Peyer's patch (tissue), 4 donors: ENCODE results near the gene TSPAN18.

Experiments used
- CTCF ChIP-seq, 6 experiments: fragments of 450-650 bp in 4 of 6; fragments of 200-600 bp in 2 of 6; sonication (generic) in 1 of 6; IDR thresholded peaks; one replicate each; pipeline ENCODE4 v1.5.1; 2017 to 2019; ENCODE audit warnings: antibody characterized with exemption in 6 of 6, mild to moderate bottlenecking in 3 of 6, moderate library complexity in 1 of 6
- POLR2A ChIP-seq, 2 donors: fragments of 450-650 bp; IDR thresholded peaks; one replicate each; pipeline ENCODE4 v1.5.1; 2017; ENCODE audit warnings: antibody characterized with exemption in 2 of 2, mild to moderate bottlenecking in 2 of 2, moderate library complexity in 2 of 2

GRCh38 chr11:44760917-44761550 is 34.3 kb downstream of the TSPAN18 start:
- TF ChIP-seq CTCF (IDR thresholded peaks at IDR 0.05) (no peak), POLR2A (IDR thresholded peaks at IDR 0.05) (no peak)
